Fibroblast of lung (primary cell): Measurements from ENCODE around the gene WSB1. TPM values are rescaled to one million over a fixed set of nuclear protein-coding genes. Genes with fewer than 3 reads are reported as not detected.
A peak's percentile ranks its signal among the peaks of the same experiment; 100 is the strongest.

Experiments
- DNase-seq, 2 donors: peaks; one replicate each; pipeline versions ENCODE4 v3.0.0 to v3.0.0-alpha.2; 2010; ENCODE audit warnings: low read depth in 2 of 2
- H2AFZ ChIP-seq: 2 replicates; pipeline ENCODE4 v1.5.1; 2012; ENCODE audit warnings: low read length, control low read depth, inconsistent platforms
- H3K27ac ChIP-seq: 2 replicates; pipeline ENCODE4 v1.5.1; 2011; ENCODE audit warnings: low read length, control low read depth; ENCODE audit not compliant: insufficient read depth
- H3K27me3 ChIP-seq: 2 replicates; pipeline ENCODE4 v1.5.1; 2011; ENCODE audit warnings: mild to moderate bottlenecking, low read length; ENCODE audit not compliant: control insufficient read depth, insufficient read depth
- H3K36me3 ChIP-seq: 2 replicates; pipeline ENCODE4 v1.5.1; 2011; ENCODE audit warnings: low read length; ENCODE audit not compliant: control insufficient read depth, insufficient read depth
- H3K4me1 ChIP-seq: 2 replicates; pipeline ENCODE4 v1.5.1; 2011; ENCODE audit warnings: low read length; ENCODE audit not compliant: control insufficient read depth, insufficient read depth; ENCODE audit errors: extremely low read depth
- H3K4me2 ChIP-seq: 2 replicates; pipeline ENCODE4 v1.5.1; 2011; ENCODE audit warnings: low read length, control low read depth; ENCODE audit not compliant: insufficient read depth; ENCODE audit errors: extremely low read depth
- H3K4me3 ChIP-seq, 4 experiments: fragments of 200-600 bp in 1 of 4; sonication (generic) in 1 of 4; replicated peaks in 1 of 4; 2 replicates each; pipeline ENCODE4 v1.5.1; 2011 to 2016; ENCODE audit warnings: low read length in 4 of 4, low read depth in 3 of 4, mild to moderate bottlenecking in 3 of 4, control low read depth in 2 of 4, inconsistent platforms in 1 of 4, mixed read lengths in 1 of 4; ENCODE audit not compliant: insufficient read depth in 1 of 4; ENCODE audit errors: control extremely low read depth in 1 of 4
- H3K79me2 ChIP-seq: 2 replicates; pipeline ENCODE4 v1.5.1; 2012; ENCODE audit warnings: mild to moderate bottlenecking, low read length, inconsistent platforms; ENCODE audit not compliant: control insufficient read depth, insufficient read depth
- H3K9ac ChIP-seq: 2 replicates; pipeline ENCODE4 v1.5.1; 2011; ENCODE audit warnings: mild to moderate bottlenecking, low read length, control low read depth; ENCODE audit not compliant: insufficient read depth
- H3K9me3 ChIP-seq: 2 replicates; pipeline ENCODE4 v1.5.1; 2012; ENCODE audit warnings: low read depth, low read length; ENCODE audit not compliant: control insufficient read depth, insufficient read depth
- H4K20me1 ChIP-seq: 2 replicates; pipeline ENCODE4 v1.5.1; 2011; ENCODE audit warnings: low read length; ENCODE audit not compliant: control insufficient read depth, insufficient read depth; ENCODE audit errors: extremely low read depth
- EZH2 ChIP-seq: IDR thresholded peaks from 2 replicates; pipeline ENCODE4 v1.5.1; 2012; ENCODE audit warnings: low read length, control low read depth, mild to moderate bottlenecking; ENCODE audit errors: missing control alignments
- polyA plus RNA-seq, 2 donors: library from polyadenylated mRNA; depleted of rRNA in 1 of 2; stranded (reverse) in 1 of 2; unstranded in 1 of 2; fragments of >200 nt; gene quantifications; 2 replicates each; pipeline ENCODE4 v1.2.1, GENCODE V29; 2011 to 2012; ENCODE audit warnings: missing spikeins in 1 of 2
- total RNA-seq: library from RNA; depleted of rRNA; stranded (reverse); fragments of >200 nt; gene quantifications from 2 replicates; pipeline ENCODE4 v1.2.1, GENCODE V29; 2014
- TF ChIP-seq, protein P1 (sequence below), 2 donors: IDR thresholded peaks in 1 of 2; conservative IDR thresholded peaks in 1 of 2; 1 replicate in 1 of 2; 2 replicates in 1 of 2; pipeline ENCODE4 v1.5.1; 2011 to 2012; ENCODE audit warnings: low read length in 2 of 2, control low read depth in 1 of 2, inconsistent platforms in 1 of 2, low read depth in 1 of 2, mild to moderate bottlenecking in 1 of 2

Gene WSB1
- total and polyA plus RNA-seq, 2 donors (not counting 1 experiment from before 2014, with no cell fraction given), result 96.3 to 139 TPM

DNA sequence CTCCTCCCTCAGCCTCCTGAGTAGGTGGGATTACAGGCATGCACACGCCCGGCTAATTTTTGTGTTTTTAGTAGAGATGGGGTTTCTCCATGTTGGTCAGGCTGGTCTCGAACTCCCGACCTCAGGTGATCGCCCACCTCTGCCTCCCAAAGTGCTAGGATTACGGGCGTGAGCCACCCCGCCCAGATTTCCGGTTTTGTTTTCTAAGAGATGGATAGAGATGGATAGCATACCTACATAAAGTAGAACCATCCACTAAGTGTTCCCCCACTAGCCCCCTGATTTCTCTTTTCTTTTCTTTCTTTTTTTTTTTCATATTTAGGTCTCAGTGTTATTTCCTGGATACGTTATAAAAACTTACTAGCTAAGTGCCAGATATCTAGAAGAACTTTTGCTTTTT is 2.0 kb downstream of the WSB1 start:
- Histone ChIP-seq H3K36me3 (no peaks in the 10 kb centered on the region), H3K4me3 (peak overlapping the region; percentile 73 to 97 (median 92)), H3K9me3 (no peaks in the 10 kb centered on the region), H3K4me1 (peaks cover 3% of the 10 kb centered on the region), H3K27me3 (no peaks in the 10 kb centered on the region), H3K9ac (peak overlapping the region; percentile 99), H3K79me2 (peaks cover 66% of the 10 kb centered on the region), H4K20me1 (peaks cover 2% of the 10 kb centered on the region), H3K4me2 (peak overlapping the region; percentile 49), H2AFZ (no peak overlapping the region), H3K27ac (peak overlapping the region; percentile 98)
- DNase-seq, result no peak
- TF ChIP-seq EZH2, result no peak
- TF ChIP-seq, protein P1, sequence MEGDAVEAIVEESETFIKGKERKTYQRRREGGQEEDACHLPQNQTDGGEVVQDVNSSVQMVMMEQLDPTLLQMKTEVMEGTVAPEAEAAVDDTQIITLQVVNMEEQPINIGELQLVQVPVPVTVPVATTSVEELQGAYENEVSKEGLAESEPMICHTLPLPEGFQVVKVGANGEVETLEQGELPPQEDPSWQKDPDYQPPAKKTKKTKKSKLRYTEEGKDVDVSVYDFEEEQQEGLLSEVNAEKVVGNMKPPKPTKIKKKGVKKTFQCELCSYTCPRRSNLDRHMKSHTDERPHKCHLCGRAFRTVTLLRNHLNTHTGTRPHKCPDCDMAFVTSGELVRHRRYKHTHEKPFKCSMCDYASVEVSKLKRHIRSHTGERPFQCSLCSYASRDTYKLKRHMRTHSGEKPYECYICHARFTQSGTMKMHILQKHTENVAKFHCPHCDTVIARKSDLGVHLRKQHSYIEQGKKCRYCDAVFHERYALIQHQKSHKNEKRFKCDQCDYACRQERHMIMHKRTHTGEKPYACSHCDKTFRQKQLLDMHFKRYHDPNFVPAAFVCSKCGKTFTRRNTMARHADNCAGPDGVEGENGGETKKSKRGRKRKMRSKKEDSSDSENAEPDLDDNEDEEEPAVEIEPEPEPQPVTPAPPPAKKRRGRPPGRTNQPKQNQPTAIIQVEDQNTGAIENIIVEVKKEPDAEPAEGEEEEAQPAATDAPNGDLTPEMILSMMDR (conservative IDR thresholded peaks at IDR 0.05 in 1 of 2, IDR thresholded peaks at IDR 0.05 in 1 of 2; ENCODE audit: low read depth in 1 of 2, low read length in 2 of 2), result no peak

DNA sequence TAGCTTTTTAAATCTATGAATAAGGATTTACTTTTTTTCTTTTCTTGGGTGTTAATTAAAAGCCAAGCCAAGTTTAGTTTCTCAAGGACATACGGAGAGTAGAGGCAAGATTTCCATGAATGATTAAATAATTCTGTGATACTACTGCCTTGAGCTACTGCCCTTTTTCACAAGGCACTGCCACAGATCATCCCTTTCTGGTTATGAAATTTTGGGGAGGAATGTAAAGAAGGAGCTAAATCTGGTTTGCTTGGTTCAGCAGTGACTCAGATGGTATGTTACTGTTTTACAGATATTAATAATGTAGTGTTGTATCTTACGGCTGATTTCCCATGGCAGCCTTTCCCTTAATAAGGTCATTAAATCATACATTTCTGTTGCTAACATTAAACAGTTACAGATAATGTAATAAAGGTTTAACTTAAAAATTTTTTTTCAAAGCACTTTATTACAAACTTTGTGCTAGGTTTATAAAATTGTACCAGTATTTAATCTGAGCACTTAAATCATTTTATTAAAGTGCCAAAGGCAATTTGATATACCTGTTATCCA is 2.6 kb downstream of the WSB1 start:
- peak overlapping the region; percentile 73 to 97 (median 92) for H3K4me3 ChIP-seq
- DNase-seq, result peak; percentile 75 to 91
- no peak overlapping the region for H3K9ac ChIP-seq
- H3K4me2 ChIP-seq, result peak overlapping the region; percentile 49
- no peaks in the 10 kb centered on the region for H3K27me3 ChIP-seq
- H3K9me3 ChIP-seq, result no peaks in the 10 kb centered on the region
- H3K36me3 ChIP-seq, result no peaks in the 10 kb centered on the region
- TF ChIP-seq, protein P1 (conservative IDR thresholded peaks at IDR 0.05 in 1 of 2, IDR thresholded peaks at IDR 0.05 in 1 of 2; ENCODE audit: low read depth in 1 of 2, low read length in 2 of 2), result no peak
- no peak for TF ChIP-seq EZH2
- peaks cover 2% of the 10 kb centered on the region for H4K20me1 ChIP-seq
- H3K27ac ChIP-seq, result peak overlapping the region; percentile 98
- no peak overlapping the region for H2AFZ ChIP-seq
- H3K79me2 ChIP-seq, result peaks cover 72% of the 10 kb centered on the region
- peaks cover 3% of the 10 kb centered on the region for H3K4me1 ChIP-seq

DNA sequence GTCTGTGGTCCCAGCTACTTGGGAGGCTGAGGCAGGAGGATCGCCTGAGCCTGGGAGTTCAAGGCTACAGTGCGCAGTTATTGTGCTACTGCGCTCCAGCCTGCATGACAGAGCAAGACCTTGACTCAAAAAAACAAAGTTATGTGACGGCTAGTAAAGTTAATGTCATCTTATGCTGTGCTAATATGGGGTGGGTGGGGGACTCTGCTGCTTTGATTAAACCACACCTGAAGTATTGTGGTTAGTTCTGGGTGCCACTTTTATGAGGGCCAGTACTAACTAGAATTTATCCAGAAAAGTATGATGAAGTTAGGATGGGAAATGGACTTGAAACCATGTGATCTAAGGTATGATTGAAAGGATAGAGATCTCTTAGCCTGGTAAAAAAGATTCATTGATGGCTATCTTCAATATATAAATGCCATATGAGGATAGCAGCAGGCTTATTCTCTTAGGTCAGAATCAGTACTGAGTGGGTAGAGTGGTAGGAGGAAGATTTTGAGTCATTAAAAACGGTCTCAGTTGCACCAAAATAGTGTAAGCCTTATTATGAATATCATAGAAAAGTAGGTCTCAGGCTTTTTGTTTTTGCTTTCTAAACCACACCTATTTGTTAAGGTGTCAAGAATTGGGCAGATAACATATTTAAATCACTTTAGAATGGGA is 5.6 kb downstream of the WSB1 start:
- Histone ChIP-seq H3K27ac (no peak overlapping the region), H3K27me3 (no peaks in the 10 kb centered on the region), H3K4me1 (no peaks in the 10 kb centered on the region), H3K4me3 (no peak overlapping the region), H3K9me3 (no peaks in the 10 kb centered on the region), H3K4me2 (no peak overlapping the region), H3K79me2 (peaks cover 91% of the 10 kb centered on the region), H3K36me3 (no peaks in the 10 kb centered on the region), H4K20me1 (peaks cover 2% of the 10 kb centered on the region), H3K9ac (no peak overlapping the region), H2AFZ (no peak overlapping the region)
- DNase-seq, result no peak
- no peak for TF ChIP-seq EZH2
- TF ChIP-seq, protein P1 (conservative IDR thresholded peaks at IDR 0.05 in 1 of 2, IDR thresholded peaks at IDR 0.05 in 1 of 2; ENCODE audit: low read depth in 1 of 2, low read length in 2 of 2), result no peak
